GM12872 (cell line): ENCODE results near the gene NT5E.

Experiments used
- CTCF ChIP-seq: IDR thresholded peaks from 3 replicates; pipeline ENCODE4 v1.5.1; 2011; ENCODE audit warnings: low read depth, mild to moderate bottlenecking, low read length, moderate library complexity; ENCODE audit not compliant: insufficient read depth

Gene NT5E

GRCh38 chr6:85453490-85453889 is 3.6 kb downstream of the NT5E start:
- no peak for TF ChIP-seq CTCF

- no peak for TF ChIP-seq CTCF
Observed at GRCh38 chr6:85455471-85456026, 5.7 kb downstream of the NT5E start.

GRCh38 chr6:85456782-85457181 is 6.9 kb downstream of the NT5E start:
- no peak for TF ChIP-seq CTCF

GRCh38 chr6:85458184-85458583 is 8.3 kb downstream of the NT5E start:
- no peak for TF ChIP-seq CTCF

GRCh38 chr6:85458782-85459181 is 8.9 kb downstream of the NT5E start:
- TF ChIP-seq CTCF, result no peak

- TF ChIP-seq CTCF, result no peak
Observed at GRCh38 chr6:85459224-85459901, 9.5 kb downstream of the NT5E start.

- no peak for TF ChIP-seq CTCF
Observed at GRCh38 chr6:85460154-85460920, 10.5 kb downstream of the NT5E start.
